ENCODE data around the gene ARHGAP10.

ARHGAP10 gene

DNA sequence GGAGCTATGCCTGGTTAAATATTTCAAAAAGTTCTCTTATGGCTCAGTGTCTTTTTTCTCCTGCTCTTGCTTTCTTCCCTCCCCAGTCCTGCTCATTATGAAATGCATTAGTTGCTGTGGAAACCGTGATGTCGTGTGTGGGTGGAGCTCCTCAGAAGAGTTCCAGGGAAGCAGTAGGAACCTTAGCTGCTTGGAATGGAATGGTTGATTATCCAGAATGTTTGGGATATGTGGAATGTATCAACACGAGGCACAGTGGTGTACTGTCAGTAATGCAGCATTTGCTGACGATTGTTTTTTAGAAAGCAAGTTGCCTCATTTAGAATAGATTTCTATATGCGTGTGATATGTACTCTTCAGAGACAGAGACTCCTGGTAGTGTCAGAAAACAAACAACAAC is 333.2 kb downstream of the ARHGAP10 start:
- Histone ChIP-seq H2BK5ac (ENCODE audit: low read length) (no peak overlapping the region), H3K79me1 (ENCODE audit: low read depth, low read length) (no peaks in the 10 kb centered on the region), H2AFZ (ENCODE audit: low read length) (no peak overlapping the region), H3K4me1 (ENCODE audit: control insufficient read depth in 2 of 2, insufficient read depth in 1 of 2, low read depth in 1 of 2, low read length in 2 of 2) (peaks cover 0 to 8% of the 10 kb centered on the region in 2 donors), H2AK5ac (ENCODE audit: low read depth, low read length) (no peak overlapping the region), H3K27ac (replicated peaks; ENCODE audit: low read length) (no peak overlapping the region), H4K91ac (ENCODE audit: low read depth, low read length, poor library complexity) (no peak overlapping the region), H3K4ac (ENCODE audit: low read length) (no peak overlapping the region), H3K18ac (ENCODE audit: low read length) (no peak overlapping the region), H2BK15ac (ENCODE audit: low read length) (no peak overlapping the region), H3K27me3 (ENCODE audit: control insufficient read depth in 3 of 3, insufficient read depth in 3 of 3, low read depth in 1 of 3, low read length in 3 of 3) (no peaks in the 10 kb centered on the region), H2BK120ac (ENCODE audit: low read depth, low read length) (no peak overlapping the region), H3K23ac (ENCODE audit: low read depth, low read length, poor library complexity) (no peak overlapping the region), H3K9me3 (replicated peaks in 1 of 2; ENCODE audit: control insufficient read depth in 2 of 2, insufficient read depth in 1 of 2, low read depth in 1 of 2, low read length in 2 of 2) (no peaks in the 10 kb centered on the region), H3K9ac (ENCODE audit: low read depth, low read length, poor library complexity) (no peak overlapping the region), H2BK12ac (ENCODE audit: low read length) (no peak overlapping the region), H3K4me2 (ENCODE audit: insufficient read depth, low read length, poor library complexity, severe bottlenecking) (no peak overlapping the region), H3K14ac (ENCODE audit: low read length) (no peak overlapping the region), H4K8ac (ENCODE audit: low read depth, low read length) (no peak overlapping the region), H3K4me3 (ENCODE audit: low read length in 2 of 2) (no peak overlapping the region), H3K36me3 (replicated peaks in 1 of 2; ENCODE audit: control insufficient read depth in 2 of 2, insufficient read depth in 2 of 2, low read length in 2 of 2) (no peaks in the 10 kb centered on the region)
- no CpG with 5 or more reads among the region's 5 CpGs for WGBS, 2 donors (ENCODE audit: extremely low coverage in 2 of 2, insufficient read length in 2 of 2, insufficient replicate concordance in 1 of 2)
- DNase-seq (ENCODE audit: low spot score) = no peak

GRCh38 chr4:148067301-148067916 is 335.5 kb downstream of the ARHGAP10 start:
- WGBS, 2 donors (ENCODE audit: extremely low coverage in 2 of 2, insufficient read length in 2 of 2, insufficient replicate concordance in 1 of 2) = no CpG with 5 or more reads among the region's 6 CpGs

DNA sequence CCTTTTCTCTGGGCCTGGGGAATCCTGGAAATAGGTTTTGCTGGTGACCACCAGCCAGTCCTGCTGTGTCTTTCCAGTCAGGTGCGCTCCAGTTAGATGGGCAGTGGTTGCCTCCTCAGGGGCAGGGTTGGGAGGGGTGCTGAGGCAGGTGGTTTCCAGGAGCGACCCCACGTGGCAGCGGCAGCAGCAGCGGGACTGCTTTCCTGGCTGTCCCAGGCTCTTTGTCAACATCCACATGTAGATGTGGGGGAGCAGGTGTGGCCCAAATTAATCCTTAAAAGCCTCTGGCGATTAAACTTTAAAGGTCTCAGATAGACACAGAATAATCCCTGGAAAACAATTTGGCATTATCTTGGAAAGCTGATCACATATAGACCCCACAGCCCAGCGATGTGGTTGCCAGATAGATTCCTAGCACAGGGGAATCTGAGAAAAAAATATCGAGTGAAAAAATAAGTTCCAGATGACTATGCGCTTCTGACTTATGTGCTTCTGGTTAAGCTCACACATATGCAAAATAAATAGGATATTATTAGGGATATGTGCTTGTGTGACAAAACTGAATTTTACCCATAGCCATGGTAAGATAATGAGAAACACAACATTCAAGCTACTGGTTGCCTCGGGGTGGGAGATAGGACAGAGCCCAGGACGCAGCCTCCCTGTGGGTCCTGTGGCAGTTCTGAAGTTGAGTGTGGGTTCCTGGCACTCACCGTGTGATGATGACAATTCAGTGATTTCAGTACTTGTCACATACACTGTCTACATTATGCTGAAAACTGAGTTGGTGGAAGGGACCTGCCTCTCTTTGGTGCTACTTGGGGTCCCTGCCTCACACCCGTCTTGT is 336.4 kb downstream of the ARHGAP10 start:
- DNase-seq (ENCODE audit: low spot score) = no peak
- Histone ChIP-seq H3K4me1 (ENCODE audit: control insufficient read depth in 2 of 2, insufficient read depth in 1 of 2, low read depth in 1 of 2, low read length in 2 of 2) (peaks cover 0 to 8% of the 10 kb centered on the region in 2 donors), H3K9ac (ENCODE audit: low read depth, low read length, poor library complexity) (no peak overlapping the region), H3K4me2 (ENCODE audit: insufficient read depth, low read length, poor library complexity, severe bottlenecking) (no peak overlapping the region), H2BK5ac (ENCODE audit: low read length) (no peak overlapping the region), H3K14ac (ENCODE audit: low read length) (peak overlapping the region; percentile 87), H3K4me3 (ENCODE audit: low read length in 2 of 2) (peak overlapping the region in 1 of 2 donors; percentile 46), H3K36me3 (replicated peaks in 1 of 2; ENCODE audit: control insufficient read depth in 2 of 2, insufficient read depth in 2 of 2, low read length in 2 of 2) (no peaks in the 10 kb centered on the region), H3K79me1 (ENCODE audit: low read depth, low read length) (no peaks in the 10 kb centered on the region), H2BK12ac (ENCODE audit: low read length) (peak overlapping the region; percentile 51), H4K91ac (ENCODE audit: low read depth, low read length, poor library complexity) (no peak overlapping the region), H3K27ac (replicated peaks; ENCODE audit: low read length) (no peak overlapping the region), H3K23ac (ENCODE audit: low read depth, low read length, poor library complexity) (no peak overlapping the region), H3K9me3 (replicated peaks in 1 of 2; ENCODE audit: control insufficient read depth in 2 of 2, insufficient read depth in 1 of 2, low read depth in 1 of 2, low read length in 2 of 2) (no peaks in the 10 kb centered on the region), H2AFZ (ENCODE audit: low read length) (no peak overlapping the region), H3K4ac (ENCODE audit: low read length) (no peak overlapping the region), H4K8ac (ENCODE audit: low read depth, low read length) (no peak overlapping the region), H3K27me3 (ENCODE audit: control insufficient read depth in 3 of 3, insufficient read depth in 3 of 3, low read depth in 1 of 3, low read length in 3 of 3) (no peaks in the 10 kb centered on the region), H2AK5ac (ENCODE audit: low read depth, low read length) (peak overlapping the region; percentile 44), H3K18ac (ENCODE audit: low read length) (peak overlapping the region; percentile 49), H2BK120ac (ENCODE audit: low read depth, low read length) (no peak overlapping the region), H2BK15ac (ENCODE audit: low read length) (peak overlapping the region; percentile 30)
- no CpG with 5 or more reads among the region's 13 CpGs for WGBS, 2 donors (ENCODE audit: extremely low coverage in 2 of 2, insufficient read length in 2 of 2, insufficient replicate concordance in 1 of 2)

More at GRCh38 chr4:148067301-148067916, 335.5 kb downstream of the ARHGAP10 start:
- H3K4me1 ChIP-seq (ENCODE audit: control insufficient read depth in 2 of 2, insufficient read depth in 1 of 2, low read depth in 1 of 2, low read length in 2 of 2) = peaks cover 0 to 8% of the 10 kb centered on the region in 2 donors
- no peak overlapping the region for H2AK5ac ChIP-seq (ENCODE audit: low read depth, low read length)
- no peak overlapping the region for H2BK12ac ChIP-seq (ENCODE audit: low read length)
- no peak overlapping the region for H3K27ac ChIP-seq (replicated peaks; ENCODE audit: low read length)
- H2BK120ac ChIP-seq (ENCODE audit: low read depth, low read length) = no peak overlapping the region
- no peak overlapping the region for H2BK5ac ChIP-seq (ENCODE audit: low read length)
- H2BK15ac ChIP-seq (ENCODE audit: low read length) = no peak overlapping the region
- no peak for DNase-seq (ENCODE audit: low spot score)
- H3K4me3 ChIP-seq (ENCODE audit: low read length in 2 of 2) = no peak overlapping the region
- H3K23ac ChIP-seq (ENCODE audit: low read depth, low read length, poor library complexity) = no peak overlapping the region
- no peaks in the 10 kb centered on the region for H3K27me3 ChIP-seq (ENCODE audit: control insufficient read depth in 3 of 3, insufficient read depth in 3 of 3, low read depth in 1 of 3, low read length in 3 of 3)
- no peak overlapping the region for H3K9ac ChIP-seq (ENCODE audit: low read depth, low read length, poor library complexity)
- H3K9me3 ChIP-seq (replicated peaks in 1 of 2; ENCODE audit: control insufficient read depth in 2 of 2, insufficient read depth in 1 of 2, low read depth in 1 of 2, low read length in 2 of 2) = no peaks in the 10 kb centered on the region
- no peak overlapping the region for H4K8ac ChIP-seq (ENCODE audit: low read depth, low read length)
- no peak overlapping the region for H4K91ac ChIP-seq (ENCODE audit: low read depth, low read length, poor library complexity)
- no peak overlapping the region for H3K4me2 ChIP-seq (ENCODE audit: insufficient read depth, low read length, poor library complexity, severe bottlenecking)
- no peak overlapping the region for H3K14ac ChIP-seq (ENCODE audit: low read length)
- H3K79me1 ChIP-seq (ENCODE audit: low read depth, low read length) = no peaks in the 10 kb centered on the region
- no peaks in the 10 kb centered on the region for H3K36me3 ChIP-seq (replicated peaks in 1 of 2; ENCODE audit: control insufficient read depth in 2 of 2, insufficient read depth in 2 of 2, low read length in 2 of 2)
- no peak overlapping the region for H3K4ac ChIP-seq (ENCODE audit: low read length)
- H3K18ac ChIP-seq (ENCODE audit: low read length) = no peak overlapping the region
- no peak overlapping the region for H2AFZ ChIP-seq (ENCODE audit: low read length)
